H9 (cell line): ENCODE measurements around the gene P2RY12. TPM values are rescaled to one million over a fixed set of nuclear protein-coding genes. Genes with fewer than 3 reads are reported as not detected.

Source experiments
- DNase-seq: peaks from one replicate; pipeline ENCODE4 v3.0.0-alpha.2; 2017
- H2AFZ ChIP-seq: one replicate; pipeline ENCODE4 v1.6.1; 2013; ENCODE audit warnings: mild to moderate bottlenecking, low read length, control low read depth, moderate library complexity
- H2AK5ac ChIP-seq: 2 replicates; pipeline ENCODE4 v1.6.1; 2013; ENCODE audit warnings: low read length, control low read depth, mixed read lengths; ENCODE audit not compliant: insufficient read length
- H2BK120ac ChIP-seq: one replicate; pipeline ENCODE4 v1.6.1; 2013; ENCODE audit warnings: low read depth, mild to moderate bottlenecking, low read length, control low read depth, inconsistent platforms; ENCODE audit not compliant: poor library complexity, severe bottlenecking
- H2BK12ac ChIP-seq: 2 replicates; pipeline ENCODE4 v1.6.1; 2013; ENCODE audit warnings: low read length, control low read depth, mixed read lengths, low read depth; ENCODE audit not compliant: insufficient read length
- H2BK15ac ChIP-seq: 2 replicates; pipeline ENCODE4 v1.6.1; 2013; ENCODE audit warnings: low read depth, low read length, control low read depth
- H2BK20ac ChIP-seq: one replicate; pipeline ENCODE4 v1.6.1; 2013; ENCODE audit warnings: low read depth, mild to moderate bottlenecking, low read length, control low read depth, inconsistent platforms; ENCODE audit not compliant: poor library complexity, severe bottlenecking
- H2BK5ac ChIP-seq: 2 replicates; pipeline ENCODE4 v1.6.1; 2013; ENCODE audit warnings: low read length, control low read depth, mixed read lengths; ENCODE audit not compliant: insufficient read length
- H3K14ac ChIP-seq: 2 replicates; pipeline ENCODE4 v1.6.1; 2013; ENCODE audit warnings: low read length, control low read depth; ENCODE audit not compliant: insufficient read depth
- H3K18ac ChIP-seq: 2 replicates; pipeline ENCODE4 v1.6.1; 2013; ENCODE audit warnings: low read depth, mild to moderate bottlenecking, mixed read lengths, low read length, control low read depth; ENCODE audit not compliant: insufficient read length
- H3K23ac ChIP-seq: 2 replicates; pipeline ENCODE4 v1.6.1; 2013; ENCODE audit warnings: low read length, control low read depth, mixed read lengths, low read depth; ENCODE audit not compliant: insufficient read length
- H3K23me2 ChIP-seq: 2 replicates; pipeline ENCODE4 v1.6.1; 2013; ENCODE audit warnings: low read depth, mild to moderate bottlenecking, mixed read lengths, low read length, control low read depth; ENCODE audit not compliant: insufficient read length, poor library complexity, severe bottlenecking
- H3K27ac ChIP-seq: 2 replicates; pipeline ENCODE4 v1.5.1; 2013; ENCODE audit warnings: low read length, control low read depth, mixed read lengths, low read depth; ENCODE audit not compliant: insufficient read length
- H3K27me3 ChIP-seq: 2 replicates; pipeline ENCODE4 v1.6.1; 2013; ENCODE audit warnings: low read length, control low read depth, inconsistent platforms; ENCODE audit not compliant: insufficient read depth
- H3K4ac ChIP-seq: 2 replicates; pipeline ENCODE4 v1.6.1; 2013; ENCODE audit warnings: low read depth, mild to moderate bottlenecking, control low read depth, inconsistent platforms, low read length, moderate library complexity
- H3K4me1 ChIP-seq: 2 replicates; pipeline ENCODE4 v1.6.1; 2013; ENCODE audit warnings: low read length, control low read depth, inconsistent platforms; ENCODE audit not compliant: insufficient read depth
- H3K4me2 ChIP-seq: 2 replicates; pipeline ENCODE4 v1.6.1; 2013; ENCODE audit warnings: low read length, control low read depth, mixed read lengths; ENCODE audit not compliant: insufficient read length, insufficient read depth
- H3K56ac ChIP-seq: 2 replicates; pipeline ENCODE4 v1.6.1; 2013; ENCODE audit warnings: low read depth, mild to moderate bottlenecking, mixed read lengths, low read length, control low read depth; ENCODE audit not compliant: insufficient read length
- H3K79me1 ChIP-seq: 2 replicates; pipeline ENCODE4 v1.6.1; 2013; ENCODE audit warnings: low read depth, mild to moderate bottlenecking, moderate library complexity, low read length, control low read depth, inconsistent platforms; ENCODE audit not compliant: insufficient read depth, poor library complexity, severe bottlenecking
- H3K79me2 ChIP-seq: 2 replicates; pipeline ENCODE4 v1.6.1; 2013; ENCODE audit warnings: low read length, control low read depth, inconsistent platforms; ENCODE audit not compliant: insufficient read depth
- H3K9ac ChIP-seq: 2 replicates; pipeline ENCODE4 v1.6.1; 2013; ENCODE audit warnings: low read length, control low read depth, mixed read lengths; ENCODE audit not compliant: insufficient read length; ENCODE audit errors: extremely low read depth
- H3K9me3 ChIP-seq: one replicate; pipeline ENCODE4 v1.6.1; 2013; ENCODE audit warnings: low read depth, low read length, inconsistent platforms; ENCODE audit not compliant: control insufficient read depth
- H3T11ph ChIP-seq: one replicate; pipeline ENCODE4 v1.6.1; 2013; ENCODE audit warnings: mild to moderate bottlenecking, low read length, control low read depth, inconsistent platforms
- H4K20me1 ChIP-seq: one replicate; pipeline ENCODE4 v1.6.1; 2013; ENCODE audit not compliant: control insufficient read depth, insufficient read length, insufficient read depth
- H4K5ac ChIP-seq: 2 replicates; pipeline ENCODE4 v1.6.1; 2013; ENCODE audit warnings: low read depth, mild to moderate bottlenecking, mixed read lengths, low read length, control low read depth; ENCODE audit not compliant: insufficient read length
- H4K8ac ChIP-seq: replicated peaks from 2 replicates; pipeline ENCODE4 v1.6.1; 2013; ENCODE audit warnings: low read length, control low read depth, mixed read lengths, low read depth; ENCODE audit not compliant: insufficient read length
- H4K91ac ChIP-seq: 2 replicates; pipeline ENCODE4 v1.6.1; 2013; ENCODE audit warnings: low read depth, mild to moderate bottlenecking, moderate library complexity, mixed read lengths, low read length, control low read depth; ENCODE audit not compliant: insufficient read length
- H3K27ac Mint-ChIP-seq, 3 experiments: 2 replicates in 2 of 3; 3 replicates in 1 of 3; pipeline ENCODE4 v1.8.0; 2020 to 2021; ENCODE audit warnings: mixed read lengths in 3 of 3, mild to moderate bottlenecking in 1 of 3, moderate library complexity in 1 of 3
- H3K27me3 Mint-ChIP-seq: 2 replicates; pipeline ENCODE4 v1.8.0; 2021; ENCODE audit warnings: low read depth, mild to moderate bottlenecking, moderate library complexity, mixed read lengths
- H3K36me3 Mint-ChIP-seq, 3 experiments: 2 replicates in 2 of 3; 3 replicates in 1 of 3; pipeline ENCODE4 v1.8.0; 2020 to 2021; ENCODE audit warnings: low read depth in 3 of 3, mixed read lengths in 3 of 3; ENCODE audit not compliant: insufficient read depth in 1 of 3
- H3K4me1 Mint-ChIP-seq, 2 experiments: 2 replicates each; pipeline ENCODE4 v1.8.0; 2020; ENCODE audit warnings: mixed read lengths in 2 of 2
- H3K4me3 Mint-ChIP-seq, 2 experiments: 2 replicates in 1 of 2; 3 replicates in 1 of 2; pipeline ENCODE4 v1.8.0; 2020 to 2021; ENCODE audit warnings: mild to moderate bottlenecking in 2 of 2, mixed read lengths in 2 of 2, moderate library complexity in 1 of 2
- H3K9me3 Mint-ChIP-seq, 2 experiments: 2 replicates in 1 of 2; 3 replicates in 1 of 2; pipeline ENCODE4 v1.8.0; 2020; ENCODE audit warnings: mild to moderate bottlenecking in 2 of 2, mixed read lengths in 2 of 2, moderate library complexity in 1 of 2
- CTCF ChIP-seq: fragments of 200-600 bp; sonication (generic); conservative IDR thresholded peaks from 3 replicates; pipeline ENCODE4 v1.8.0; 2021; ENCODE audit warnings: antibody characterized with exemption, mild to moderate bottlenecking
- WGBS: extraction: QIAGEN DNeasy Blood & Tissue Kit; methylation state at CpG from one replicate; pipeline ENCODE4 v1.1.7; 2013; ENCODE audit warnings: missing lambda C conversion rate, low lambda C conversion rate, mixed read lengths; ENCODE audit not compliant: insufficient read length; ENCODE audit errors: extremely low coverage; 5-methylcytosine and 5-hydroxymethylcytosine counted together
- long read RNA-seq: library from polyadenylated mRNA; unstranded; transcript quantifications from one replicate; pipeline ENCODE4 v2.0.0, GENCODE V29; 2020
- total RNA-seq: library from RNA; stranded (reverse); gene quantifications from 2 replicates; pipeline ENCODE4 v1.2.1, GENCODE V29; 2021

Gene P2RY12
- total RNA-seq = not detected in 2 replicates
- long read RNA-seq = 0 reads

GRCh38 chr3:151384741-151385174 lies at the start of gene P2RY12:
Gene P2RY12 (minus strand): TSS chr3:151384753. CDS start chr3:151338845, 45,908 bp downstream.
- Histone ChIP-seq H3K27ac (no peak within 1 kb of the TSS), H3K18ac (no peak within 1 kb of the TSS)
- TF ChIP-seq CTCF = no peak

More at GRCh38 chr3:151384741-151385174, at the start of gene P2RY12:
- H4K5ac ChIP-seq = no peak within 1 kb of the TSS
- Mint-ChIP-seq H3K27ac (no peak within 1 kb of the TSS; a peak in 1 of 7 replicates), H3K4me3 (no peak within 1 kb of the TSS), H3K36me3 (peaks cover 13 to 40% (median 34%) of the 10 kb centered on the region in 3 experiments; a peak in 6 of 7 replicates), H3K9me3 (no peaks in the 10 kb centered on the region), H3K4me1 (no peaks in the 10 kb centered on the region; a peak in 1 of 4 replicates), H3K27me3 (no peaks in the 10 kb centered on the region)
- no peak within 1 kb of the TSS for H2BK120ac ChIP-seq
- H3K79me2 ChIP-seq = no peaks in the 10 kb centered on the region
- no peak within 1 kb of the TSS for H4K8ac ChIP-seq
- H3K4ac ChIP-seq = no peak within 1 kb of the TSS
- no peak for DNase-seq
- H3K79me1 ChIP-seq = no peaks in the 10 kb centered on the region
- H3K9ac ChIP-seq = no peak within 1 kb of the TSS
- no peak within 1 kb of the TSS for H2BK12ac ChIP-seq
- H3K56ac ChIP-seq = no peak within 1 kb of the TSS
- no peak within 1 kb of the TSS for H3T11ph ChIP-seq
- no peaks in the 10 kb centered on the region for H3K23me2 ChIP-seq
- no peak within 1 kb of the TSS for H2BK5ac ChIP-seq
- no peaks in the 10 kb centered on the region; the same call in 1 of the 2 replicates for H3K4me1 ChIP-seq
- no peak within 1 kb of the TSS for H3K14ac ChIP-seq
- no peak within 1 kb of the TSS for H2AK5ac ChIP-seq
- H3K4me2 ChIP-seq = no peak within 1 kb of the TSS
- no peak within 1 kb of the TSS for H2AFZ ChIP-seq
- no peaks in the 10 kb centered on the region for H3K9me3 ChIP-seq
- no peaks in the 10 kb centered on the region for H3K27me3 ChIP-seq
- no peaks in the 10 kb centered on the region for H4K20me1 ChIP-seq
- no peak within 1 kb of the TSS for H3K23ac ChIP-seq
- no peak within 1 kb of the TSS for H4K91ac ChIP-seq
- WGBS = no CpG with 5 or more reads among the region's 4 CpGs
- no peak within 1 kb of the TSS for H2BK20ac ChIP-seq
- no peak within 1 kb of the TSS for H2BK15ac ChIP-seq
